HCT116 (cell line): ENCODE data around the gene FABP2.

ENCODE experiments used
- CBX3 ChIP-seq: IDR thresholded peaks from 2 replicates; pipeline ENCODE4 v1.6.1; 2012; ENCODE audit warnings: low read depth
- EZH2 ChIP-seq: fragments of 200-600 bp; sonication (generic); IDR thresholded peaks from 2 replicates; pipeline ENCODE4 v1.6.1; 2017; ENCODE audit warnings: antibody characterized with exemption, mixed run types
- FOSL1 ChIP-seq: IDR thresholded peaks from 2 replicates; pipeline ENCODE4 v1.6.1; 2012; ENCODE audit warnings: low read depth
- POLR2A ChIP-seq: IDR thresholded peaks from 2 replicates; pipeline ENCODE4 v1.7.0; 2011; ENCODE audit warnings: borderline replicate concordance; ENCODE audit not compliant: insufficient read depth, insufficient read length; ENCODE audit errors: extremely low read depth
- POLR2AphosphoS5 ChIP-seq: IDR thresholded peaks from 2 replicates; pipeline ENCODE4 v1.6.1; 2011; ENCODE audit warnings: mild to moderate bottlenecking, low read depth, low read length, moderate library complexity
- TF ChIP-seq, protein P1 (sequence below): IDR thresholded peaks from 2 replicates; pipeline ENCODE4 v1.6.1; 2012
- TF ChIP-seq, protein P2 (sequence below): IDR thresholded peaks from 2 replicates; pipeline ENCODE4 v1.6.1; 2011; ENCODE audit warnings: mild to moderate bottlenecking, low read length, moderate library complexity; ENCODE audit not compliant: insufficient replicate concordance; ENCODE audit errors: extremely low read depth
- TF ChIP-seq, protein P3 (sequence below), 3 experiments: fragments of 200-600 bp in 1 of 3; sonication (generic) in 1 of 3; IDR thresholded peaks in 2 of 3; conservative IDR thresholded peaks in 1 of 3; 2 replicates each; pipeline ENCODE4 v1.5.1; 2012 to 2017; ENCODE audit warnings: low read depth in 2 of 3, low read length in 2 of 3, antibody characterized with exemption in 1 of 3, borderline replicate concordance in 1 of 3, control low read depth in 1 of 3, mild to moderate bottlenecking in 1 of 3, mixed read lengths in 1 of 3, mixed run types in 1 of 3, moderate library complexity in 1 of 3; ENCODE audit not compliant: insufficient read depth in 1 of 3

DNA sequence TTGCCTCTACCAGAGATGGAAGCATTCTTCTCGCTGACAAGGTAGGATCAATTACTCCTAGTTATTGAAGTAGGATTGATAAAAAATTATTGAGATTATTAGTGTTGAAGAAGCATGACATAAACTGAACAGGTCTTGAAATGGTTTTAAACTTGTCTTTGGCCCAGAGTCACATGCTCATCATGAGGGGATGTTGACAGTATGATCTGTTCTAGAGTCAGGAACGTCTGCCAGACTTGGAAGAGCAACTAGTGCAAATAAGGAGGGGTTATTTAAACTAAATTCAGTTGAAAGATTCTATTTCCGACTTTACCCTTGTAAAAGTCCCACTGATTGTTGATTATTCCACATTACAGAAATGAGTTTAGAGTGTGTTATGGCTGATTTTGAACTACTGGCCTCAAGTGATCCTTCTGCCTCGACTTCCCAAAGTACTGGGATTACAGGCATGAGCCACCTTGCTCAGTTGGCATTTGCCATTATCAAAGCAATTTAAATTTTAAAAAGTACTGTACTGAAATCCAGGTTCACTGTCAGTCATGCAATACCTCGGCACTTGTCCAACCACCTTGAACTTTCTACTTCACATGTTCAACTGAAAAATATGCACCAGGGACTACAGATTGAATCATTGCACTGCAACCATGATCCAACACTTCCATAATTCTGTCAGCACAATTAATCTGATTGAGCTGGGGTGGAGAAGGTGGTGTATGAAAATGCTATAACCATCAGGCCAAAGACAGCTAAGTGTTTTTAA, 19.7 kb downstream of the FABP2 start:
- TF ChIP-seq, protein P1, sequence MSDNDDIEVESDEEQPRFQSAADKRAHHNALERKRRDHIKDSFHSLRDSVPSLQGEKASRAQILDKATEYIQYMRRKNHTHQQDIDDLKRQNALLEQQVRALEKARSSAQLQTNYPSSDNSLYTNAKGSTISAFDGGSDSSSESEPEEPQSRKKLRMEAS, result no peak
- TF ChIP-seq POLR2AphosphoS5 (no peak), FOSL1 (no peak), POLR2A (no peak), EZH2 (no peak), CBX3 (no peak)
- TF ChIP-seq, protein P2, sequence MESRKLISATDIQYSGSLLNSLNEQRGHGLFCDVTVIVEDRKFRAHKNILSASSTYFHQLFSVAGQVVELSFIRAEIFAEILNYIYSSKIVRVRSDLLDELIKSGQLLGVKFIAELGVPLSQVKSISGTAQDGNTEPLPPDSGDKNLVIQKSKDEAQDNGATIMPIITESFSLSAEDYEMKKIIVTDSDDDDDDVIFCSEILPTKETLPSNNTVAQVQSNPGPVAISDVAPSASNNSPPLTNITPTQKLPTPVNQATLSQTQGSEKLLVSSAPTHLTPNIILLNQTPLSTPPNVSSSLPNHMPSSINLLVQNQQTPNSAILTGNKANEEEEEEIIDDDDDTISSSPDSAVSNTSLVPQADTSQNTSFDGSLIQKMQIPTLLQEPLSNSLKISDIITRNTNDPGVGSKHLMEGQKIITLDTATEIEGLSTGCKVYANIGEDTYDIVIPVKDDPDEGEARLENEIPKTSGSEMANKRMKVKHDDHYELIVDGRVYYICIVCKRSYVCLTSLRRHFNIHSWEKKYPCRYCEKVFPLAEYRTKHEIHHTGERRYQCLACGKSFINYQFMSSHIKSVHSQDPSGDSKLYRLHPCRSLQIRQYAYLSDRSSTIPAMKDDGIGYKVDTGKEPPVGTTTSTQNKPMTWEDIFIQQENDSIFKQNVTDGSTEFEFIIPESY, result no peak
- TF ChIP-seq, protein P3, sequence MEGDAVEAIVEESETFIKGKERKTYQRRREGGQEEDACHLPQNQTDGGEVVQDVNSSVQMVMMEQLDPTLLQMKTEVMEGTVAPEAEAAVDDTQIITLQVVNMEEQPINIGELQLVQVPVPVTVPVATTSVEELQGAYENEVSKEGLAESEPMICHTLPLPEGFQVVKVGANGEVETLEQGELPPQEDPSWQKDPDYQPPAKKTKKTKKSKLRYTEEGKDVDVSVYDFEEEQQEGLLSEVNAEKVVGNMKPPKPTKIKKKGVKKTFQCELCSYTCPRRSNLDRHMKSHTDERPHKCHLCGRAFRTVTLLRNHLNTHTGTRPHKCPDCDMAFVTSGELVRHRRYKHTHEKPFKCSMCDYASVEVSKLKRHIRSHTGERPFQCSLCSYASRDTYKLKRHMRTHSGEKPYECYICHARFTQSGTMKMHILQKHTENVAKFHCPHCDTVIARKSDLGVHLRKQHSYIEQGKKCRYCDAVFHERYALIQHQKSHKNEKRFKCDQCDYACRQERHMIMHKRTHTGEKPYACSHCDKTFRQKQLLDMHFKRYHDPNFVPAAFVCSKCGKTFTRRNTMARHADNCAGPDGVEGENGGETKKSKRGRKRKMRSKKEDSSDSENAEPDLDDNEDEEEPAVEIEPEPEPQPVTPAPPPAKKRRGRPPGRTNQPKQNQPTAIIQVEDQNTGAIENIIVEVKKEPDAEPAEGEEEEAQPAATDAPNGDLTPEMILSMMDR (IDR thresholded peaks at IDR 0.05 in 2 of 3, conservative IDR thresholded peaks at IDR 0.05 in 1 of 3; ENCODE audit: borderline replicate concordance in 1 of 3, insufficient read depth in 1 of 3, low read depth in 2 of 3, low read length in 2 of 3), result no peak
